Sigmoid colon (tissue), 4 donors: Measurements from ENCODE around the gene ATRAID.

Experiments used
- EP300 ChIP-seq, 4 donors: sonication (generic); formaldehyde crosslinking; IDR thresholded peaks; one replicate each; pipeline ENCODE4 v1.6.1; 2017; ENCODE audit warnings: antibody characterized with exemption in 4 of 4
- POLR2A ChIP-seq, 2 donors: fragments of 450-650 bp; IDR thresholded peaks; one replicate each; pipeline ENCODE4 v1.6.1; 2016; ENCODE audit warnings: antibody characterized with exemption in 2 of 2, mild to moderate bottlenecking in 2 of 2, moderate library complexity in 2 of 2
- POLR2AphosphoS5 ChIP-seq, 4 donors: sonication (generic); formaldehyde crosslinking; IDR thresholded peaks; one replicate each; pipeline ENCODE4 v1.6.1; 2017; ENCODE audit warnings: antibody characterized with exemption in 4 of 4
- TF ChIP-seq, protein P1 (sequence below), 4 experiments: fragments of 450-650 bp in 3 of 4; fragments of 200-600 bp in 1 of 4; IDR thresholded peaks; one replicate each; pipeline ENCODE4 v1.5.1; 2016 to 2019; ENCODE audit warnings: antibody characterized with exemption in 4 of 4, mild to moderate bottlenecking in 3 of 4, moderate library complexity in 2 of 4

DNA sequence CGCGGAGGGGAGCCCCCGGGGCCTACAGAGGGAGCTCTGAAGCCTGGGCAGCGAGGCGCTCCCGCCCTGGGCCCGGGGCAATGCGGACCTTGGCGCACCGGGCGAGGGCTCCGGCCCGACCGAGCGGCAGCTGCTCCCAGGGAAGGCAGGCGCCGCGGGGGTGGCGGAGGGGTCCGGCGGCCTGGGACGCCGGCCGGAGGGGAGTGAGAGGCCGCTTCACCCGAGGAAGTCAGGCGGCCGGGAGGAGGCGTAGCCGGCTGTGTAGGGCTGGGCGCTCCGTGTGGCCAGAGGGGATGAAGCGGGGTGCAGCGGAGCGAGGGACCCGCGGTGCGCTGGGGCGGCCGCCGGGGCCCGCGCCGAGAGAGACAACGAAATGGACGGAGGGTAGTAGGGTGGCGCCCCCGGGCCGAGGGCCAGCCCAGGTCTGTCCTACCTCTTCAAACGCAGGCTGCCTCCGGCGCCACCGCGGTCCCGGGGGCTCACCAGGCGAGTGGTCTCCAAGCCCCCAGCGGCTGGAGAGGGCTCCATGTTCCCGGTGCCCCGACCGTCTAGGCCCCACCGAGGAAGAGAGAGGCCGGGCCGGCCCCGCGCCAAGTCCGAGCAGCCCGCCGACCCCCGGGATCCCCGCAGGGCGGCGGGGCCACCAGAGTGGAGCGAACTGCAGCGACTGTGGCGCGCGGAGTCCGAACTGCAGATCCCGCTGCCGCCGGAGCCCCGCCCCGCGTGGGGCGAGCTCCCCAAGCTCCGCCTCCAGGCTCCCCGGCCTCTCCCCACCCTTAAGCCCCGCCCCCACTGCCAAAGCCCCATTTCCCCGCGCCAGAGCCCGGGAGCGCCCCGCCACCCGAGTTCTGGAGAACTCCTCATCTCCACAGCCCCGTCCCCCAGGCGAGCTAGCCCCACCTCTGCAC lies 50.8 kb downstream of the ATRAID start, which contains the start of gene SLC30A3:
- TF ChIP-seq, protein P1, sequence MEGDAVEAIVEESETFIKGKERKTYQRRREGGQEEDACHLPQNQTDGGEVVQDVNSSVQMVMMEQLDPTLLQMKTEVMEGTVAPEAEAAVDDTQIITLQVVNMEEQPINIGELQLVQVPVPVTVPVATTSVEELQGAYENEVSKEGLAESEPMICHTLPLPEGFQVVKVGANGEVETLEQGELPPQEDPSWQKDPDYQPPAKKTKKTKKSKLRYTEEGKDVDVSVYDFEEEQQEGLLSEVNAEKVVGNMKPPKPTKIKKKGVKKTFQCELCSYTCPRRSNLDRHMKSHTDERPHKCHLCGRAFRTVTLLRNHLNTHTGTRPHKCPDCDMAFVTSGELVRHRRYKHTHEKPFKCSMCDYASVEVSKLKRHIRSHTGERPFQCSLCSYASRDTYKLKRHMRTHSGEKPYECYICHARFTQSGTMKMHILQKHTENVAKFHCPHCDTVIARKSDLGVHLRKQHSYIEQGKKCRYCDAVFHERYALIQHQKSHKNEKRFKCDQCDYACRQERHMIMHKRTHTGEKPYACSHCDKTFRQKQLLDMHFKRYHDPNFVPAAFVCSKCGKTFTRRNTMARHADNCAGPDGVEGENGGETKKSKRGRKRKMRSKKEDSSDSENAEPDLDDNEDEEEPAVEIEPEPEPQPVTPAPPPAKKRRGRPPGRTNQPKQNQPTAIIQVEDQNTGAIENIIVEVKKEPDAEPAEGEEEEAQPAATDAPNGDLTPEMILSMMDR (IDR thresholded peaks at IDR 0.05) = no peak
- TF ChIP-seq EP300 (IDR thresholded peaks at IDR 0.05) (no peak), POLR2A (IDR thresholded peaks at IDR 0.05) (no peak), POLR2AphosphoS5 (IDR thresholded peaks at IDR 0.05) (peak in 1 of 4 donors; percentile 47)
